Suprapubic skin (tissue), 4 donors: ENCODE measurements around the gene NPRL2.

Experiments
- CTCF ChIP-seq, 2 donors: fragments of 200-600 bp in 1 of 2; fragments of 450-650 bp in 1 of 2; sonication (generic) in 1 of 2; IDR thresholded peaks; one replicate each; pipeline ENCODE4 v1.5.1; 2016 to 2019; ENCODE audit warnings: antibody characterized with exemption in 2 of 2, mild to moderate bottlenecking in 1 of 2, moderate library complexity in 1 of 2
- EP300 ChIP-seq: sonication (generic); formaldehyde crosslinking; IDR thresholded peaks from one replicate; pipeline ENCODE4 v1.6.1; 2017; ENCODE audit warnings: antibody characterized with exemption
- POLR2A ChIP-seq, 2 donors: fragments of 450-650 bp; IDR thresholded peaks; one replicate each; pipeline ENCODE4 v1.6.1; 2017; ENCODE audit warnings: antibody characterized with exemption in 2 of 2, mild to moderate bottlenecking in 2 of 2, moderate library complexity in 2 of 2
- POLR2AphosphoS5 ChIP-seq, 3 donors: sonication (generic); formaldehyde crosslinking; IDR thresholded peaks; one replicate each; pipeline ENCODE4 v1.6.1; 2017; ENCODE audit warnings: antibody characterized with exemption in 3 of 3

GRCh38 chr3:50369012-50369670, 18.6 kb upstream of the NPRL2 start:
- TF ChIP-seq CTCF (IDR thresholded peaks at IDR 0.05), result no peak
- TF ChIP-seq POLR2A (IDR thresholded peaks at IDR 0.05), result no peak
- no peak for TF ChIP-seq POLR2AphosphoS5 (IDR thresholded peaks at IDR 0.05)
- no peak for TF ChIP-seq EP300
